Immature natural killer cell (primary cell): ENCODE data around the gene TBC1D19. TPM values are rescaled to one million over a fixed set of nuclear protein-coding genes. Genes with fewer than 3 reads are reported as not detected.
A peak's percentile ranks its signal among the peaks of the same experiment; 100 is the strongest.

Source experiments
- DNase-seq, 3 donors: peaks; one replicate each; pipeline ENCODE4 v3.0.0; 2022; ENCODE audit warnings: mixed read lengths in 1 of 3
- H3K27ac Mint-ChIP-seq, 6 donors: one replicate each; pipeline ENCODE4 v1.8.0; 2020; ENCODE audit warnings: mixed read lengths in 6 of 6, mild to moderate bottlenecking in 5 of 6, inconsistent platforms in 4 of 6, moderate library complexity in 3 of 6
- H3K27me3 Mint-ChIP-seq, 3 donors: one replicate each; pipeline ENCODE4 v1.8.0; 2020 to 2021; ENCODE audit warnings: low read depth in 3 of 3, mild to moderate bottlenecking in 3 of 3, mixed read lengths in 3 of 3, moderate library complexity in 3 of 3, inconsistent platforms in 1 of 3
- H3K36me3 Mint-ChIP-seq, 3 donors: one replicate each; pipeline ENCODE4 v1.8.0; 2020; ENCODE audit warnings: mixed read lengths in 3 of 3, inconsistent platforms in 2 of 3, mild to moderate bottlenecking in 2 of 3
- H3K4me1 Mint-ChIP-seq, 2 donors: one replicate each; pipeline ENCODE4 v1.8.0; 2020; ENCODE audit warnings: inconsistent platforms in 2 of 2, mild to moderate bottlenecking in 2 of 2, mixed read lengths in 2 of 2, moderate library complexity in 1 of 2
- H3K4me3 Mint-ChIP-seq, 5 donors: one replicate each; pipeline ENCODE4 v1.8.0; 2020; ENCODE audit warnings: mild to moderate bottlenecking in 5 of 5, mixed read lengths in 5 of 5, inconsistent platforms in 3 of 5, moderate library complexity in 3 of 5
- H3K9me3 Mint-ChIP-seq, 6 donors: one replicate each; pipeline ENCODE4 v1.8.0; 2020; ENCODE audit warnings: mild to moderate bottlenecking in 6 of 6, mixed read lengths in 6 of 6, inconsistent platforms in 4 of 6, moderate library complexity in 3 of 6
- polyA plus RNA-seq, 3 donors: library from polyadenylated mRNA; unstranded; fragments of 300-500 nt; fragmentation: Illumina TruSeq; gene quantifications; one replicate each; pipeline ENCODE4 v1.2.3, GENCODE V29; 2021

TBC1D19 gene
- polyA plus RNA-seq, 3 donors from 2014 or later, result 2.8 to 7.4 (median 7.2) TPM

GRCh38 chr4:26709246-26709645, 125.4 kb downstream of the TBC1D19 start:
- Mint-ChIP-seq H3K4me1 (no peaks in the 10 kb centered on the region), H3K4me3 (no peak overlapping the region), H3K9me3 (peaks cover 0 to 5% (median 1%) of the 10 kb centered on the region in 6 donors), H3K27ac (no peak overlapping the region), H3K27me3 (peaks cover 0 to 4% (median 2%) of the 10 kb centered on the region in 3 donors), H3K36me3 (peaks cover 5 to 19% (median 14%) of the 10 kb centered on the region in 3 donors)
- no peak for DNase-seq

- Mint-ChIP-seq H3K9me3 (peaks cover 0 to 3% (median 0%) of the 10 kb centered on the region in 6 donors), H3K4me3 (no peak overlapping the region), H3K4me1 (no peaks in the 10 kb centered on the region), H3K36me3 (peaks cover 1 to 22% (median 14%) of the 10 kb centered on the region in 3 donors), H3K27me3 (peaks cover 0 to 5% (median 2%) of the 10 kb centered on the region in 3 donors), H3K27ac (no peak overlapping the region)
- DNase-seq, result no peak
Observed at GRCh38 chr4:26713563-26714151, 129.8 kb downstream of the TBC1D19 start.

GRCh38 chr4:26715636-26716242, 131.9 kb downstream of the TBC1D19 start:
- peaks cover 0 to 14% (median 10%) of the 10 kb centered on the region in 3 donors for H3K36me3 Mint-ChIP-seq
- H3K4me3 Mint-ChIP-seq, result no peak overlapping the region
- no peaks in the 10 kb centered on the region for H3K4me1 Mint-ChIP-seq
- H3K27me3 Mint-ChIP-seq, result peaks cover 0 to 2% (median 1%) of the 10 kb centered on the region in 3 donors
- DNase-seq, result no peak
- H3K9me3 Mint-ChIP-seq, result peaks cover 0 to under 1% (median 0%) of the 10 kb centered on the region in 6 donors
- no peak overlapping the region for H3K27ac Mint-ChIP-seq

GRCh38 chr4:26717332-26717731, 133.4 kb downstream of the TBC1D19 start:
- Mint-ChIP-seq H3K9me3 (no peaks in the 10 kb centered on the region), H3K36me3 (peaks cover 0 to 11% (median 8%) of the 10 kb centered on the region in 3 donors), H3K27me3 (peaks cover 0 to 4% (median 1%) of the 10 kb centered on the region in 3 donors), H3K27ac (no peak overlapping the region), H3K4me1 (peaks cover 0 to under 1% of the 10 kb centered on the region in 2 donors), H3K4me3 (no peak overlapping the region)
- DNase-seq, result no peak

- DNase-seq, result no peak
- H3K9me3 Mint-ChIP-seq, result no peaks in the 10 kb centered on the region
Observed at GRCh38 chr4:26719954-26720552, 136.2 kb downstream of the TBC1D19 start.

GRCh38 chr4:26721685-26722084, 137.8 kb downstream of the TBC1D19 start:
- Mint-ChIP-seq H3K36me3 (peaks cover 6 to 15% (median 11%) of the 10 kb centered on the region in 3 donors), H3K4me3 (no peak overlapping the region), H3K27me3 (peaks cover 4 to 7% (median 5%) of the 10 kb centered on the region in 3 donors), H3K27ac (peak overlapping the region in 1 of 6 donors; percentile 36), H3K4me1 (peaks cover 28 to 36% of the 10 kb centered on the region in 2 donors), H3K9me3 (no peaks in the 10 kb centered on the region)
- DNase-seq, result no peak

More at GRCh38 chr4:26719954-26720552, 136.2 kb downstream of the TBC1D19 start:
- H3K36me3 Mint-ChIP-seq, result peaks cover 0 to 8% (median 7%) of the 10 kb centered on the region in 3 donors
- no peak overlapping the region for H3K27ac Mint-ChIP-seq
- H3K4me3 Mint-ChIP-seq, result no peak overlapping the region
- peaks cover 22 to 27% of the 10 kb centered on the region in 2 donors for H3K4me1 Mint-ChIP-seq
- peaks cover 4 to 5% (median 5%) of the 10 kb centered on the region in 3 donors for H3K27me3 Mint-ChIP-seq

GRCh38 chr4:26723216-26723615, 139.3 kb downstream of the TBC1D19 start:
- peak overlapping the region; percentile 0 to 77 (median 58) for H3K27ac Mint-ChIP-seq
- H3K4me1 Mint-ChIP-seq, result peaks cover 28 to 36% of the 10 kb centered on the region in 2 donors
- no peaks in the 10 kb centered on the region for H3K9me3 Mint-ChIP-seq
- H3K4me3 Mint-ChIP-seq, result peak overlapping the region; percentile 34 to 55 (median 51)
- H3K36me3 Mint-ChIP-seq, result peaks cover 6 to 12% (median 12%) of the 10 kb centered on the region in 3 donors
- H3K27me3 Mint-ChIP-seq, result peaks cover 4 to 7% (median 5%) of the 10 kb centered on the region in 3 donors
- DNase-seq, result peak; percentile 64 to 79 (median 65)

- peak overlapping the region in 3 of 5 donors; percentile 14 to 53 (median 42) for H3K4me3 Mint-ChIP-seq
- DNase-seq, result peak in 1 of 3 donors; percentile 17
- H3K9me3 Mint-ChIP-seq, result no peaks in the 10 kb centered on the region
- peak overlapping the region in 2 of 6 donors; percentile 27 to 30 for H3K27ac Mint-ChIP-seq
- peaks cover 3 to 7% (median 4%) of the 10 kb centered on the region in 3 donors for H3K27me3 Mint-ChIP-seq
- peaks cover 6 to 14% (median 10%) of the 10 kb centered on the region in 3 donors for H3K36me3 Mint-ChIP-seq
- H3K4me1 Mint-ChIP-seq, result peaks cover 28 to 36% of the 10 kb centered on the region in 2 donors
Observed at GRCh38 chr4:26724534-26724933, 140.7 kb downstream of the TBC1D19 start.

- Mint-ChIP-seq H3K27me3 (peaks cover 3 to 4% (median 3%) of the 10 kb centered on the region in 3 donors), H3K4me3 (no peak overlapping the region), H3K36me3 (peaks cover 6 to 27% (median 18%) of the 10 kb centered on the region in 3 donors), H3K9me3 (no peaks in the 10 kb centered on the region), H3K27ac (no peak overlapping the region), H3K4me1 (peaks cover 28 to 36% of the 10 kb centered on the region in 2 donors)
- DNase-seq, result no peak
Observed at GRCh38 chr4:26726655-26727387, 142.9 kb downstream of the TBC1D19 start.

- peaks cover 26 to 30% of the 10 kb centered on the region in 2 donors for H3K4me1 Mint-ChIP-seq
- no peak for DNase-seq
- no peaks in the 10 kb centered on the region for H3K9me3 Mint-ChIP-seq
- peaks cover 6 to 28% (median 18%) of the 10 kb centered on the region in 3 donors for H3K36me3 Mint-ChIP-seq
- no peak overlapping the region for H3K27ac Mint-ChIP-seq
- H3K4me3 Mint-ChIP-seq, result no peak overlapping the region
- peaks cover 3 to 4% (median 3%) of the 10 kb centered on the region in 3 donors for H3K27me3 Mint-ChIP-seq
Observed at GRCh38 chr4:26727844-26728243, 144.0 kb downstream of the TBC1D19 start.

- H3K4me3 Mint-ChIP-seq, result no peak overlapping the region
- no peak overlapping the region for H3K27ac Mint-ChIP-seq
- no peaks in the 10 kb centered on the region for H3K9me3 Mint-ChIP-seq
- no peak for DNase-seq
- peaks cover 0 to 1% (median 0%) of the 10 kb centered on the region in 3 donors for H3K27me3 Mint-ChIP-seq
- H3K4me1 Mint-ChIP-seq, result peaks cover 14 to 19% of the 10 kb centered on the region in 2 donors
- peaks cover 6 to 28% (median 18%) of the 10 kb centered on the region in 3 donors for H3K36me3 Mint-ChIP-seq
Observed at GRCh38 chr4:26729027-26729426, 145.1 kb downstream of the TBC1D19 start.

GRCh38 chr4:26729547-26729946, 145.7 kb downstream of the TBC1D19 start:
- DNase-seq, result no peak
- H3K36me3 Mint-ChIP-seq, result peaks cover 6 to 28% (median 18%) of the 10 kb centered on the region in 3 donors
- no peak overlapping the region for H3K27ac Mint-ChIP-seq
- peaks cover 11 to 13% of the 10 kb centered on the region in 2 donors for H3K4me1 Mint-ChIP-seq
- no peak overlapping the region for H3K4me3 Mint-ChIP-seq
- H3K27me3 Mint-ChIP-seq, result peaks cover 0 to 1% (median 0%) of the 10 kb centered on the region in 3 donors
- H3K9me3 Mint-ChIP-seq, result no peaks in the 10 kb centered on the region

GRCh38 chr4:26731351-26732035, 147.6 kb downstream of the TBC1D19 start:
- H3K4me1 Mint-ChIP-seq, result no peaks in the 10 kb centered on the region
- H3K27me3 Mint-ChIP-seq, result no peaks in the 10 kb centered on the region
- DNase-seq, result no peak

More at GRCh38 chr4:26731351-26732035, 147.6 kb downstream of the TBC1D19 start:
- H3K9me3 Mint-ChIP-seq, result no peaks in the 10 kb centered on the region
- no peak overlapping the region for H3K4me3 Mint-ChIP-seq
- H3K27ac Mint-ChIP-seq, result no peak overlapping the region
- peaks cover 0 to 18% (median 9%) of the 10 kb centered on the region in 3 donors for H3K36me3 Mint-ChIP-seq
